Panc1 (cell line): ENCODE data around the gene LIPC. TPM values are rescaled to one million over a fixed set of nuclear protein-coding genes. Genes with fewer than 3 reads are reported as not detected.

Experiments
- ATAC-seq: fragments of 200-7000 bp; cut with Tn5 transposase; 2 replicates; pipeline ENCODE4 v1.9.1; 2020; ENCODE audit warnings: mild to moderate bottlenecking, moderate library complexity
- BruUV-seq: library from RNA; stranded (reverse); fragments of 400-500 nt; replicated peaks from 2 replicates; lab custom pipeline; 2021; lab: Mats Ljungman, UMichigan
- CTCF ChIA-PET: fragments of 300-600 bp; sonication (Branson Sonifier 250); formaldehyde crosslinking; loops from one replicate; lab custom pipeline; 2022; ENCODE audit warnings: antibody characterized with exemption; lab: Charles Lee
- POLR2A ChIA-PET: fragments of 300-600 bp; sonication (Branson Sonifier 250); formaldehyde crosslinking; loops from one replicate; lab custom pipeline; 2022; ENCODE audit warnings: antibody characterized with exemption; lab: Charles Lee
- DNase-seq: peaks from one replicate; pipeline ENCODE4 v3.0.0-alpha.2; 2010; ENCODE audit warnings: low read depth, low spot score
- H3K27ac ChIP-seq: 2 replicates; pipeline ENCODE4 v1.5.1; 2011; ENCODE audit warnings: mild to moderate bottlenecking, low read length, inconsistent platforms
- H3K27me3 ChIP-seq: fragments of 200-500 bp; sonication (Bioruptor generic); 2 replicates; pipeline ENCODE4 v1.6.0; 2014; ENCODE audit warnings: low read length, inconsistent platforms; ENCODE audit not compliant: control insufficient read depth, insufficient read depth
- H3K36me3 ChIP-seq: fragments of 200-500 bp; sonication (Bioruptor generic); 2 replicates; pipeline ENCODE4 v1.5.1; 2014; ENCODE audit warnings: inconsistent platforms, mild to moderate bottlenecking, low read length, moderate library complexity; ENCODE audit not compliant: control insufficient read depth, insufficient read depth
- H3K4me1 ChIP-seq: 2 replicates; pipeline ENCODE4 v1.5.1; 2011; ENCODE audit warnings: inconsistent platforms, mild to moderate bottlenecking, low read length, moderate library complexity; ENCODE audit not compliant: control insufficient read depth, insufficient read depth
- H3K4me3 ChIP-seq, 2 experiments: 2 replicates each; pipeline ENCODE4 v1.5.1; 2011 to 2012; ENCODE audit warnings: low read depth in 2 of 2, low read length in 2 of 2, mild to moderate bottlenecking in 2 of 2, inconsistent platforms in 1 of 2, moderate library complexity in 1 of 2
- H3K9me3 ChIP-seq: fragments of 200-500 bp; sonication (Bioruptor generic); 2 replicates; pipeline ENCODE4 v1.5.1; 2014; ENCODE audit warnings: low read depth, mild to moderate bottlenecking, inconsistent platforms, low read length, moderate library complexity; ENCODE audit not compliant: control insufficient read depth, insufficient read depth
- CTCF ChIP-seq: fragments of 450-650 bp; IDR thresholded peaks from 2 replicates; pipeline ENCODE4 v1.5.1; 2017; ENCODE audit warnings: mild to moderate bottlenecking
- POLR2AphosphoS5 ChIP-seq: IDR thresholded peaks from 2 replicates; pipeline ENCODE4 v1.6.1; 2012; ENCODE audit warnings: mild to moderate bottlenecking, low read depth, low read length, moderate library complexity
- SIN3A ChIP-seq: IDR thresholded peaks from 2 replicates; pipeline ENCODE4 v1.6.1; 2012; ENCODE audit warnings: low read depth, mild to moderate bottlenecking, low read length, moderate library complexity, borderline replicate concordance; ENCODE audit not compliant: insufficient read depth
- TCF7L2 ChIP-seq: IDR thresholded peaks from 2 replicates; pipeline ENCODE4 v1.6.1; 2011; ENCODE audit warnings: mild to moderate bottlenecking, low read depth, low read length, inconsistent platforms
- in situ Hi-C: cut with HindIII; loops from 2 replicates; pipeline ENCODE4 v1.10.0; 2016; ENCODE audit warnings: low sequenced_read_pairs, low pct_unique_long_range_greater_than_20kb
- intact Hi-C: fragments of 100-400 bp; cut with micrococcal nuclease; formaldehyde crosslinking; loops from one replicate; pipeline ENCODE4 v1.10.0; 2022; ENCODE audit not compliant: unreplicated experiment
- total RNA-seq: library from RNA; stranded (reverse); gene quantifications from one replicate; pipeline ENCODE4 v1.2.1, GENCODE V29; 2021; ENCODE audit not compliant: unreplicated experiment
- TF ChIP-seq, protein P1 (sequence below), 2 experiments: IDR thresholded peaks; 2 replicates each; pipeline ENCODE4 v1.6.1; 2011 to 2012; ENCODE audit warnings: low read depth in 2 of 2, control low read depth in 1 of 2, low read length in 1 of 2, mild to moderate bottlenecking in 1 of 2, moderate library complexity in 1 of 2; ENCODE audit not compliant: insufficient read depth in 1 of 2

LIPC gene
- total RNA-seq, 1 experiment from 2014 or later = not detected

GRCh38 chr15:58404020-58404419 lies 27.8 kb upstream of the LIPC start:
- Histone ChIP-seq H3K4me3 (no peak overlapping the region), H3K36me3 (no peaks in the 10 kb centered on the region), H3K27ac (no peak overlapping the region), H3K9me3 (no peaks in the 10 kb centered on the region), H3K4me1 (no peaks in the 10 kb centered on the region), H3K27me3 (peaks cover 2% of the 10 kb centered on the region; the same call in 1 of the 2 replicates)
- intact Hi-C loops = no loop called here
- ChIA-PET POLR2A (no interaction called here), CTCF (no interaction called here)
- ATAC-seq = no peak
- no TSS peak for BruUV-seq
- no peak for DNase-seq
- TF ChIP-seq CTCF (no peak), SIN3A (no peak), POLR2AphosphoS5 (no peak)
- in situ Hi-C loops = no loop called here

DNA sequence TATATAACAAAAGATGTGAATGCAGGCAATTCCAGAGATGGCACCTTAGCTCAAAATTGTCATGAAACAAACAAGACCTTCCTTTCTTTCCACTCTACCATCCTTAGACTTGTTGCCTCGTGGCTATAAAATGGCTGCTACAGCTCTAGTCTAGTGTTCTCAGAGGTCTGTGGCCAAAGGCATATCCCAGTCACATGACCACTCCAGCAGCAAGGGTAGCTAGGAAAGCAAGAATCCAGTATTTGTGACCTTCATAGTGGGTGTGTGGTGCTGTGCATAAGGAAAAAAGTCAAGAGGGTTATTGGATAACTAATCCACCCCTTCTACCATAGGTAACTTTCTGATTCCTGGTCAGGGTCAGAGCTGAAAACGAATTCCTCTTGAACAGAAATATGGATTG lies 27.1 kb upstream of the LIPC start:
- BruUV-seq = no TSS peak
- TF ChIP-seq, protein P1, sequence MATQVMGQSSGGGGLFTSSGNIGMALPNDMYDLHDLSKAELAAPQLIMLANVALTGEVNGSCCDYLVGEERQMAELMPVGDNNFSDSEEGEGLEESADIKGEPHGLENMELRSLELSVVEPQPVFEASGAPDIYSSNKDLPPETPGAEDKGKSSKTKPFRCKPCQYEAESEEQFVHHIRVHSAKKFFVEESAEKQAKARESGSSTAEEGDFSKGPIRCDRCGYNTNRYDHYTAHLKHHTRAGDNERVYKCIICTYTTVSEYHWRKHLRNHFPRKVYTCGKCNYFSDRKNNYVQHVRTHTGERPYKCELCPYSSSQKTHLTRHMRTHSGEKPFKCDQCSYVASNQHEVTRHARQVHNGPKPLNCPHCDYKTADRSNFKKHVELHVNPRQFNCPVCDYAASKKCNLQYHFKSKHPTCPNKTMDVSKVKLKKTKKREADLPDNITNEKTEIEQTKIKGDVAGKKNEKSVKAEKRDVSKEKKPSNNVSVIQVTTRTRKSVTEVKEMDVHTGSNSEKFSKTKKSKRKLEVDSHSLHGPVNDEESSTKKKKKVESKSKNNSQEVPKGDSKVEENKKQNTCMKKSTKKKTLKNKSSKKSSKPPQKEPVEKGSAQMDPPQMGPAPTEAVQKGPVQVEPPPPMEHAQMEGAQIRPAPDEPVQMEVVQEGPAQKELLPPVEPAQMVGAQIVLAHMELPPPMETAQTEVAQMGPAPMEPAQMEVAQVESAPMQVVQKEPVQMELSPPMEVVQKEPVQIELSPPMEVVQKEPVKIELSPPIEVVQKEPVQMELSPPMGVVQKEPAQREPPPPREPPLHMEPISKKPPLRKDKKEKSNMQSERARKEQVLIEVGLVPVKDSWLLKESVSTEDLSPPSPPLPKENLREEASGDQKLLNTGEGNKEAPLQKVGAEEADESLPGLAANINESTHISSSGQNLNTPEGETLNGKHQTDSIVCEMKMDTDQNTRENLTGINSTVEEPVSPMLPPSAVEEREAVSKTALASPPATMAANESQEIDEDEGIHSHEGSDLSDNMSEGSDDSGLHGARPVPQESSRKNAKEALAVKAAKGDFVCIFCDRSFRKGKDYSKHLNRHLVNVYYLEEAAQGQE (IDR thresholded peaks at IDR 0.05; ENCODE audit: insufficient read depth in 1 of 2, low read depth in 2 of 2, low read length in 1 of 2) = no peak
- TF ChIP-seq TCF7L2 = no peak
- no peak for TF ChIP-seq CTCF
- TF ChIP-seq POLR2AphosphoS5 = no peak
- TF ChIP-seq SIN3A = no peak
- H3K36me3 ChIP-seq = no peaks in the 10 kb centered on the region
- no peaks in the 10 kb centered on the region for H3K4me1 ChIP-seq
- in situ Hi-C loops = no loop called here
- intact Hi-C loops = no loop called here
- POLR2A ChIA-PET = no interaction called here
- no peaks in the 10 kb centered on the region for H3K9me3 ChIP-seq
- no peak overlapping the region for H3K4me3 ChIP-seq
- CTCF ChIA-PET = no interaction called here
- ATAC-seq (no peak), DNase-seq (no peak)
- H3K27ac ChIP-seq = no peak overlapping the region
- H3K27me3 ChIP-seq = peaks cover 2% of the 10 kb centered on the region; the same call in 1 of the 2 replicates
